RWPE2 (cell line): ENCODE measurements around the gene GPANK1.
A peak's percentile ranks its signal among the peaks of the same experiment; 100 is the strongest.

Experiments used
- ATAC-seq: fragments of 200-7000 bp; cut with Tn5 transposase; 3 replicates; pipeline ENCODE4 v1.9.1; 2021; ENCODE audit warnings: low read depth
- DNase-seq: peaks from one replicate; pipeline ENCODE4 v3.0.0-alpha.2; 2020; ENCODE audit warnings: low spot score
- H3K27ac ChIP-seq: fragments of 450-650 bp; 2 replicates; pipeline ENCODE4 v1.5.1; 2017; ENCODE audit warnings: mild to moderate bottlenecking; ENCODE audit not compliant: poor library complexity, severe bottlenecking
- H3K27me3 ChIP-seq: fragments of 250-450 bp; sonication (Bioruptor Pico); 2 replicates; pipeline ENCODE4 v1.5.1; 2021; ENCODE audit warnings: mild to moderate bottlenecking, moderate library complexity; ENCODE audit not compliant: insufficient read depth, poor library complexity, severe bottlenecking
- H3K36me3 ChIP-seq: fragments of 250-450 bp; sonication (Bioruptor Pico); 2 replicates; pipeline ENCODE4 v1.5.1; 2020; ENCODE audit warnings: low read depth, mild to moderate bottlenecking, moderate library complexity
- H3K4me1 ChIP-seq: fragments of 250-450 bp; sonication (Bioruptor Pico); 2 replicates; pipeline ENCODE4 v1.5.1; 2021; ENCODE audit warnings: mild to moderate bottlenecking, moderate library complexity; ENCODE audit not compliant: insufficient read depth, poor library complexity, severe bottlenecking
- H3K4me3 ChIP-seq: fragments of 250-450 bp; sonication (Bioruptor Pico); 2 replicates; pipeline ENCODE4 v1.5.1; 2021; ENCODE audit warnings: mild to moderate bottlenecking, moderate library complexity; ENCODE audit not compliant: severe bottlenecking
- H3K9me3 ChIP-seq: fragments of 250-450 bp; sonication (Bioruptor Pico); 2 replicates; pipeline ENCODE4 v1.5.1; 2021; ENCODE audit warnings: mild to moderate bottlenecking, moderate library complexity; ENCODE audit not compliant: severe bottlenecking
- CTCF ChIP-seq: fragments of 450-650 bp; IDR thresholded peaks from one replicate; pipeline ENCODE4 v1.5.1; 2017; ENCODE audit warnings: mild to moderate bottlenecking, moderate library complexity; ENCODE audit not compliant: poor library complexity, severe bottlenecking

Gene GPANK1

GRCh38 chr6:31651602-31652191, 13.1 kb downstream of the GPANK1 start:
- Histone ChIP-seq H3K27ac (peak overlapping the region; percentile 84), H3K4me3 (peak overlapping the region; percentile 93), H3K4me1 (no peaks in the 10 kb centered on the region), H3K36me3 (peaks cover 50% of the 10 kb centered on the region), H3K9me3 (no peaks in the 10 kb centered on the region), H3K27me3 (no peaks in the 10 kb centered on the region)
- peak; percentile 54 for ATAC-seq
- no peak for TF ChIP-seq CTCF
- no peak for DNase-seq

GRCh38 chr6:31645325-31645724, 19.5 kb downstream of the GPANK1 start:
- Histone ChIP-seq H3K27ac (no peak overlapping the region), H3K27me3 (no peaks in the 10 kb centered on the region), H3K4me3 (no peak overlapping the region), H3K36me3 (peaks cover 86% of the 10 kb centered on the region), H3K9me3 (no peaks in the 10 kb centered on the region), H3K4me1 (no peaks in the 10 kb centered on the region)
- TF ChIP-seq CTCF = no peak
- ATAC-seq (no peak), DNase-seq (no peak)

- no peak for DNase-seq
- no peak overlapping the region for H3K4me3 ChIP-seq
- no peaks in the 10 kb centered on the region for H3K9me3 ChIP-seq
- no peak for ATAC-seq
- no peaks in the 10 kb centered on the region for H3K4me1 ChIP-seq
- no peak overlapping the region for H3K27ac ChIP-seq
- TF ChIP-seq CTCF = no peak
- H3K36me3 ChIP-seq = peaks cover 86% of the 10 kb centered on the region
- no peaks in the 10 kb centered on the region for H3K27me3 ChIP-seq
Observed at GRCh38 chr6:31643818-31644454, 20.9 kb downstream of the GPANK1 start.

- Histone ChIP-seq H3K4me3 (no peak overlapping the region), H3K9me3 (no peaks in the 10 kb centered on the region), H3K4me1 (no peaks in the 10 kb centered on the region), H3K36me3 (peaks cover 86% of the 10 kb centered on the region), H3K27me3 (no peaks in the 10 kb centered on the region), H3K27ac (no peak overlapping the region)
- TF ChIP-seq CTCF = no peak
- DNase-seq (no peak), ATAC-seq (no peak)
Observed at GRCh38 chr6:31642798-31643570, 21.8 kb downstream of the GPANK1 start.
